NOMO-1 treated with DMSO at 0.1 percent for 48 hours (cell line): ENCODE measurements around the gene PPP1R11.
A peak's percentile ranks its signal among the peaks of the same experiment; 100 is the strongest.
"Not testable (repeated sequence)": the region's sequence is repeated elsewhere in the genome, so short reads cannot be mapped to it uniquely, and the experiment has no call there.

Experiments used
- DNase-seq: peaks from one replicate; lab custom pipeline; 2025; ENCODE audit not compliant: unreplicated experiment; lab: John Stamatoyannopoulos, UW

The PPP1R11 gene, protein sequence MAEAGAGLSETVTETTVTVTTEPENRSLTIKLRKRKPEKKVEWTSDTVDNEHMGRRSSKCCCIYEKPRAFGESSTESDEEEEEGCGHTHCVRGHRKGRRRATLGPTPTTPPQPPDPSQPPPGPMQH

DNA sequence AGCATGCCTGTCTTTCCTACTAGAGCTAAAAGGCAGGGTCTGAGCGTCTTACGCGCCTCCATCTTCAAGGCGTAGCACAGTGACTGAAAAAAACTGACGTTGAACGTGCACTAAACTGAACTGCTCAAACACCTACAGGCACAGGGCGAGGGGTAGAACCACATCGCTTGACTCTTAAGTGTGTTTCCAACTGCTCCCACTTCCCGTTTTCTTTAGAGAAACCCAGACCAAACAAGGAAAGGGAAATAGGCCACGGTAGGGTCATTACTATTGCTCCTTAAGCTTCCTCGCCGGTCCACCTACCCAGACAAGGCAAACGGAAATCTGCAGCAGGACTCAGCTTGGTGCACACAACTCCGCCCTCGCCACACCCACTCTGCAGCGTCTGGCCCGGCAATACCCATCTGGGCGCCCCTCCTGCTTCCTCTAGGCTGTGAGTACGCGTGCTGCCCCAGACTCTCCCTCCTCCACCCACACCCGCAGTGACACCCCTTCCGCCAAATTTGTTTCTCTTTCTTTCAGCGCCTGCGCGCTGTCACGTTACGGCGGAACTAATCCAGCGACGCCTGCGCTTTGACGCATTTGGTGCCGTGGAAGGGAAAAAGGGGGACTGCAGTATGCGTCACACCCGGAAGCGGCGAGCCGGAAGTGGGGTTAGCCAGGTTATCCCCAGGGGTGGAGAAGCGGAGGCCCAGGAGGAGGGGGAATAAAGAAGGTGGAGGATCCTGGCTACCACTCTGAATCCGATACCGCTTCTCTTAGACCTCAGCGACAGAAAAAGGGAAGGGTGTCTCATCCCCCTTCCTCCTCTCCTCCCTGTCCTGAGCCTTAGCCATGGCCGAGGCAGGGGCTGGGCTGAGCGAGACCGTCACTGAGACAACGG, at the start of gene PPP1R11:
PPP1R11 (plus strand) TSS at position 622 of the 883 bp plus-strand sequence; CDS start at position 835, 213 bp downstream.
- DNase-seq, result peak; percentile 100

DNA sequence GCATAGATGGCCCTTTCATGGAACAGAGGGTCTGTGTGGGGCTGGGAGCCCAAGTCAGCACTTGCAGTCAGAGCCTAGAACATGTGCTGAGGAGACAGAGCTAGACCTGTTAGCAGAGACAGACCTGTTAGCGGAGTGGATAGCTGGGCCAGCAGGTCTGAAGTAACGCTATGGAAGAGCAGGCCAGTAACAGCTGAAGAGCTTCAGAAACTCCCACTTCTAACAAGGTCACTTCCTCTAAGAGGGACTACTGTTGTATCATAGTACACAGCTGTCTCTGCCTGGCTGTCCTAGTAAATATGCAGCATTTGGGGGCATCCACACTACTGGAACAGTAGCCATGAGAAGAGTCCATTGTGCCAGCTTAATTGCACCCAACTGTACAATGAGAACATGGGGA, 47.2 kb upstream of the PPP1R11 start:
- peak; percentile 17 for DNase-seq

DNA sequence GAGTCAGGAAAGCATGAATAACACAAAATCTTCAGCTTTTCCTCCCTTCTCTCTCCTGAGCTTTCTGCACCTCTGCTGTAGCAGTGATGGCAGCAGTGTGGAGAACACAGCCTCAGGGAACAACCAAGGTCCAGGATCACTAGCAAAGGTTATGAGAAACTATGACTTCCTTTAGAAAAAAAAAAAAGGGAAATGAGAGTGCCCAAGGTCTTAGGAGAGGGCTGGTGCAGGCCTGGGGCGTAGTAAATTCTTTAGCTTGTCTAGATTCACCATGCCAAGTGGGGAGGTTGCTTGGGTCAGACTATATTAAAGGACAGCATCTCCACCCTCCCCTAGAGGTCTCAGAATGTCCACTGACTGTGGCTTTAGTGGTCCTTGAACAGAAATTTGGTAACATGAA, 46.4 kb upstream of the PPP1R11 start:
- peak; percentile 62 for DNase-seq

DNA sequence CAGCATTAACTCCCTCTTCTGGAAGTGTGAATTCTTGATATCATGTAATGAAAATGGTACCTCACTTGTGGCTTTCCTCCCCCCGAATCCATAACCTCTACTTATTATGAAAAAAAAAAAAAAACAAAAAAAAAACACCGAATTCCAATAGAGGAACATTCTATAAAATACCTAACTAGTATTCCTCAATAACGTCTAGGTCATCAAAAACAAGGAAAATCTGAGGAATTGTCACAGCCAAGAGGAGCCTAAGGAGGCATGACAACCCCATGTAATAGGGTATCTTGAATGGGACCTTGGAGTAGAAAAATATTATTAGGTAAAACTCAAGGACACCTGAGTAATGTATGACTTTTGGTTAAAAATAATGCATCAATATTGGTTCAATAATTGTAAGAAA, 44.8 kb upstream of the PPP1R11 start:
- DNase-seq, result no peak

DNA sequence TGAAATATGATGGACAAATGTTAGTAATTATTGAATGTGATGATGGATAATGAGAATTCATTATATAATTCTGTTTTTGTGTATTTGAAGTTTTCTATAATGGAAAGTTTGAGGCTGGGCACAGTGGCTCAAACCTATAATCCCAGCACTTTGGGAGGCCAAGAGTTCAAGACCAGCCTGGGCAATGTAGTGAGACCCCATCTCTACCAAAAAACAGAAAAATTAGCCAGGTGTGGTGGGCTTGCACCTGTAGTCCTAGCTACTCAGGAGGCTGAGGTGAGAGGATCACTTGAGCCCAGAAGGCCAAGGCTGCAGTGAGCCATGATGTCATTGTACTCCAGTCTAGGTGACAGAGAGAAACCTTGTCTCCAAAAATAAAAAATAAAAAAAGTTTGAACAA, 44.3 kb upstream of the PPP1R11 start:
- not testable (repeated sequence) for DNase-seq

DNA sequence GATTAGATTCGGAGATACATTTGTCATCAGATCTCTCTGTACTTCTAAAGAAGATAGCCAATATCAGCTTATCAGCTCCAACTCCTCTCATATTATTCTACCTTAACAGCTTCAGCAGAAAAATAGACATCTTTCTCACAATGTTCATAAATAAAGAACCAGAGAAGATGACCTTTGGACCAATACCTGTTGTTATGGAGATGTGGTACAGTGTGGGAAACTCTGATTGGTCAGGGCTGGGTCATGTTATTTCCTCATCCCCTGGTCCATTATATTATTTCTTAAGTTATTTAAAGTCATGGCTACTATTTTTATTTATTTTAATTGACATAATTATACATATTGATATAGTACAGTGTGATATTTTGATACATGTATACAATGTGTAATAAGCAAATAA, 41.8 kb upstream of the PPP1R11 start:
- DNase-seq, result no peak

DNA sequence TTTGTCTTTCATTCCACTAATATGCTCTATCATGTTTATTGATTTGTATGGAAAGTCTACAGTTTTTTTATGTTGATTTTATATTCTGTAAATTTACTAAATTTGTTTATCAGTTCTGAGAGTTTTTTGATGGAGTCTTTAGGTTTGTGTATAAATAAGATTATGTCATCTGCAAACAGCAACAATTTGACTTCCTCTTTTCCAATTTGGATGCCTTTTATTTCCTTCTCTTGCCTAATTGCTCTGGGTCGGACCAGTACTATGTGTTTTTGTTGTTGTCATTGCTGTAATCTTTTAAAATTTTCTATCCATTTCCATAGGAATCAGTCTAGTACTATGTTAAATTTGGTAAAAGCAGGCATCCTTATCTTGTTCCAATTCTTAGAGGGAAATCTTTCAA, 37.4 kb upstream of the PPP1R11 start:
- DNase-seq, result no peak

DNA sequence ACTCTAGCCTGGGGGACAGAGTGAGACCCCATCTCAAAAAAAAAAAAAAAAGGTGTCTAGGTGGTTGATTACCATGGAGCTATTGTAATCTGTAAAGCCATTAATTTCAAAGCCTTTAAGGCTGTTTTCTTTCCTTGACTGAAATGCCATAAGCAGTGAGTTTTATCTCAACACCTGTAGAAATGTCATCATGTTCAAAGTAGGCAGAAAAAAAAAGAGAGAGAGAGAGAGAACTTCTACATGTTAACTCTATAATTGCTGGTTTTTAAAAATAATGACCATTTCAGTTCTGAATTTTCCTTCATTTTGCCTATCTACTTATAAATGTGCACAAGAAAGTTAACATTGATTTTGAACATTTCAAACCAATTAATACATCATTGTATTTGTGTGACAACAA, 35.6 kb upstream of the PPP1R11 start:
- DNase-seq, result no peak

DNA sequence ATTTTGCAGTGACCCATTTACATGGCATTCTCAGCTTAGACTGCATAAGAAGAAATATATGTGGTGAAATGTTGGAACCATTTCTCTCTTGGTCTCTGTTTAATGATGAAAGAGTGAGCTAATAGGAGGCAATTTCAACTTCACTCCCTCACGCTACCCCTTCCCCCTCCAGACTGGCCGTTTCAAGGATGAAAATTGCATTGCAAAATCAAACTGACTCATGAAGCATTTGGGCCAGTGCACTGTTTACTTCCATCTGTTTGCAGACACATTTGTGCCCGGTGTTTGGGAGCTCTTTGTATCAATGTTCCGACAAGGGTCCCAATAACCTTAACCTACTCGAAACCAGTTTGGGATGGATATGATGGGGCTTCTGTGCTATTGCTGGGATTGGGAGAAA, 33.6 kb upstream of the PPP1R11 start:
- peak; percentile 92 for DNase-seq

DNA sequence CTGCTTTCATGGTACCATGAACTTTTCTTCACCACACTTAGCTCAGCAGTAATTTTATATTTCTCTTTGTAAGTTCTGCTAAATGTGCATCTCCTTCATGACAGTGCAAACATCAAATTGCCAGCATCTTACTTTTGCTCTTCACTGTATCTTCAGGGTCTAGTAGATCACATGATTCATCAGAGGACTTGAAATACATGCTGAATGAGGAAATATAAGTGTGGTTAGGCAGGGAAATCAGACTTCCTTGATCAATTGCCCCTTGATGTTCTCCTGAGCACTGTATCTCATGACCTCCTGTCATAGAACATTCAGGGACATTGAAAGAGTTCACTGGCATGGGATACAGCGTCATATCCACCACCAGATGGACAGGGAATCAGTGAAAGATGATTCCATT, 31.2 kb upstream of the PPP1R11 start:
- DNase-seq, result peak; percentile 50

DNA sequence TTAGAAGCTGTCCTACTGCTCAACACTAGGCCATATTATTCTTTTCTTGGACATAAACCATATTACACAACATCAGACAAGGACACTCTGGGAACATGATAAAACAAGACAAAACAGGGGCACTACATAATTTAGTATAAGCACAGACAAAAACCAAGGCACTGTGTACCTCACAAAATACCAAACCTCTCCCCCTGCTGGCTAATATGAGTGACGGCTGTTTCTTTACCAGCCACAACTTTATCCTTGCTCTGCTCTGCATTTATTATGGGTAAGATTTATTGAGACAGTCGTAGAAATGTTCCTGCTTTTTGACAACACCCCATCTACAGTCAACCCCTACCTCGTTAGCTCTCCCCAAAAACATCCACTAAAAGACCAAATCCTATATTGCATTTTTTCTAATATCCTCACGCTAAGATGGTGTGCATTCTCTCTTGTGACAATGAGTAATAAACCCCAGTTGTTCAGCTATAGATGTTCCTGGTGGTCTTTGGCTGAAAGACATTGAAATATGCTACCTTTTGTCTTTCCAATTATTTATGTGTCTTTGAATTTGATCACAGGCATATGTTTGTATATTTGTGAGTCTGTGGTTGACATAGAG, 29.7 kb upstream of the PPP1R11 start:
- DNase-seq, result peak; percentile 42

DNA sequence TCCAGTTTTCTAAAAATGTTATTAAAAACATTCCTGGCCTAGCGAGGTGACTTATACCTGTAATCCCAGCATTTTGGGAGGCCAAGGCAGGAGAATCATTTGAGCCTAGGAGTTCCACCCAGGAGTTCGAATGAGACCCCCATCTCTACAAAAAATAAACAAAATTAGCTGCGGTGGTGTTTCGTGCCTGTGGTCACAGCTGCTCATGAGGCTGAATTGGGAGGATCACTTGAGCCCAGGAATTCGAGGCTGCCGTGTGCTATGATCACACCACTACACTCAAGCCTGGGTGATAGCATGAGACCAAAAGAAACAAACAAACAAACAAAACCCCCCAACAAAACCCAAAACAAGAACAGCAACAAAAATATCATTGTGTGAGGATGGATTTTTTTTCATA, 25.8 kb upstream of the PPP1R11 start:
- no peak for DNase-seq

DNA sequence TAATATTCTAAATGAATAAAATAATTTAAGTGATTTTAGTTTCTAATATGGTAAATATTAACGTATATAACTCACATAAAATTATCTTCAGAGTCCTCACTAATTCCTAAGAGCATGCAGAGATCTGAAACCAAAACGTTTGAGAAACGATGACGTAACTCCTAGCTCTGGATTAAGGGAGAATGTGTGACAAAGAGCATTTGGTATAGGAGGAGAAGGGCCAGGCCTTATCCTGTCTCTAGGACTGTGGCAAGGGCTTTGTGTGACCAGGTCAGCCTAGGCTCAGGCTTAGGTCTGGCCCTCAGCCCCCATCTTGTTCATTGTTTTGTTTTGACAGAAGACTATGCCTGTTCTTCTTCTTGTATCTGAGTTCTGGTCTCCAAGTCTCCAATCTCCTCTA, 25.2 kb upstream of the PPP1R11 start:
- no peak for DNase-seq

DNA sequence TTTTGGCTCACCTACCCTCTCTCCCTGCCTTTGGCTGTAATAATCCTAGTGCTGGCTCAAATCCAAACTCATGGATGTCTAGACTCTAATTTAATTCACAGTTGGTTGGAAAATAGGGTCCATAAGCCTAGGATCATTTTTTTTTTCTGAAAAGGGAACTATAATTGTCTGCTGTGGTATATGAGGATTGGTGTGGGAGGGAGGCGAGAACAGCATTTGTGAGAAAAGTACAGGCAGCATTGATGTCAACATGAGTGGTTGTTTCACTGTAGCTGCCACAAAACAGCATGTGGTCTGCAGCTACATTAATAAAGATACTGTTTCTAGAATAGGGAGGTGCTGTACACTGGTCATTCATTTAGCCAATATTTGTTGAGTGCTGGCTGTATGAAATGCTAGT, 24.5 kb upstream of the PPP1R11 start:
- no peak for DNase-seq

DNA sequence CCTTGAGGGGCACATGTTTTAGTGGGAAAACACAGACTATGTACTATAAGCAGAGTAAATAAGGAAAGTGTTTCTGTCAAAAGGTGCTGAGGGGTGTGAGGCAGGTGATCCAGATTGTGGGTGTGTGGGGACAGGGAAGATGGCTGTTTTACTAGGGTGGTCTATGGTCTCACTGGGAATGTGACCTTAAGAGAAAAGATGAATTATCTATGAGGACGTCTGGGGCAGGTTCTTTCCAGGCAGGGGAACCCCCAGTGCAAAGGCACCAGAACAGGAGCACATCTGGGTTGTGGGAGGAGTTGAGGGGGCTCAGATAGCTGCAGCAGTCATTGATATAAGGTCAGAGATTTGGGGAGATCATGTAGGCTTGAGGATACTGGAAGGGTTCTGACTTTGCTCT, 24.1 kb upstream of the PPP1R11 start:
- DNase-seq, result no peak

DNA sequence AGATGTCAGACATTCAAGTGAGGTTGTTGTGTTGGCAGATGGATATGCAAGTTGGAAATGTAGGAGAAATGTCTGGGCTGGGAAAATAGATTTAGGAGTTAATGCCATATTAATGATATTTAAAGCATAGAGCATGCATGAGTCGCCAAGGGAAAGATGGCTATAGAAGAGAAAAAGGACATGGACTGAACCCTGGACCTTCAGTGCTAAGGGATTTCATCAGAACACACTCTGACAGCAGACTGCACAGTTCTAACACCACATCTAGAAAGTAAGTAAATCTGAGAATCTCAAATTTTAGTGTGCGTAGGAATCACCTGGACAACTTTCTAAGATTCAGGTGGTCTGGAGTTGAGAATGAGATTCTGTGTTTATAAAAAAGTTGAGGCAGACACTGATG, 23.3 kb upstream of the PPP1R11 start:
- DNase-seq, result no peak

DNA sequence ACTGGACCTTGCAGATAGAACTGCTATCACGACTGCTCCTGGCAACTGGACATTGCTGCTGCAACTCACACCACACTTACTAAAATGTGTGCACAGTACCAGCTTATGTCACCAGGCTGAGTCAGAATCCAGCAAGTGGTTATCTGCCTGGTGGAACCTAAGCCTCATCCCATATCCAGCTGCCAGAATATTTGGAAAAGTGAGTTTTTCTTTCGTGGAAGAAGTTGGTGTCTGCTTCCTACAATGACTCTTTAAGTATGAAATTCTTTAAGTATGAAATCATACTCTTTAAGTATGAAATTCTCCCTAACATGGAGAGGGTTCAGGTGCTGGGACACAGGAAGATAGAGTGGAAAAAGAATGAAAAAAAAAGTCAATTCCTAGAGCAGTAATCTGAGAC, 22.4 kb upstream of the PPP1R11 start:
- no peak for DNase-seq

DNA sequence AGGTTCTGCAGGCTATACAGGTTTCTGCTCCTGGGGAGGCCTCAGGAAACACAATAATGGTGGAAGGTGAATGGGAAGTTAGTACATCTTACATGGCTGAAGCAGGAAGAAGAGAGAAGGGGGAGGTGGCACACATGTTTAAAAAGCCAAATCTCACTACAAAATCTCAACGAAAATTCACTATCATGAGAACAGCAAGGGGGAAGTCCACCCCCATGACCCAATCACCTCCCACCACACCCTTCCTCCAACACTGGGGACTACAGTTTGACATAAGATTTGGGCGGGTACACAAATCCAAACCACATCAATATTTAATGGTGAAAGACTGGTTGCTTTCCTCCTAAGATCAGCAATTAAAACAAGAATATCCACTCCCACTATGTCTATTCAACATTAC, 19.8 kb upstream of the PPP1R11 start:
- DNase-seq, result no peak

DNA sequence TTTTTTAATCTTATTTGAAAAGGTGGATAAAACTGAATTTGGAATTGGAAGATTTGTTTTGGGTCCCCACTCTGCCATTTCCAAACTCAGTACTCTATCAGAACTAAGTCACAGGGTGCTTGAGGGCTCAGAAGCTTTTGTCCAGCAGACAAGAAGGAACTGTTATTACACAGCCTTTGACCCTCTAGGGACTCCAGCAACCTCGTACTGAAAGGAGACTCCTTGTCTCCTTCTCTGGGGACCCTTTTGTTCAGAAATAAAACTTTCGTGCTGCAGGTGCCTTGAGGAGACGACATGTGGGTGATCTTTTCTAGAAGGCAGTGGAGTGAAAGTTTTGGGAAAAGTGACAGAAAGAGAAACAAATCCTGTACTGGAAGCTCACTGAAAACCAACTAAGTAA, 13.3 kb upstream of the PPP1R11 start:
- DNase-seq, result no peak

DNA sequence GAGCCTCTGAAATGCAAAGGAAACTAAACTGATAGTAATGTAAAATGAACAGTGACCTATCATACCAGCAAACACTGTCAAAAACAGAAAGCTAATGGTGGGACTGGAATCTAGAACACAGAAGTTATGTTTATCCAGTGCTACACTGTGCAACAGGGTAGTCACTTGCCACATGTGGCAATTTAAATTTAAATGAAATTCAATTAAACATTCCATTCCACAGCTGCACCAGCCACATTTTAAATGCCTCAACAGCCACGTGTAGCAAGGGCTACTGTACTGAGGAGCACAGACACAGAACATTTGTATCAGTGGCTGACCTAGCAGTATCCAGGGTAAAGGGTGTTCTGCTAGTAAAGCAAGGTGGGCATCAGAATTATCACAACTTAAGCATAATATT, 11.5 kb upstream of the PPP1R11 start:
- no peak for DNase-seq

DNA sequence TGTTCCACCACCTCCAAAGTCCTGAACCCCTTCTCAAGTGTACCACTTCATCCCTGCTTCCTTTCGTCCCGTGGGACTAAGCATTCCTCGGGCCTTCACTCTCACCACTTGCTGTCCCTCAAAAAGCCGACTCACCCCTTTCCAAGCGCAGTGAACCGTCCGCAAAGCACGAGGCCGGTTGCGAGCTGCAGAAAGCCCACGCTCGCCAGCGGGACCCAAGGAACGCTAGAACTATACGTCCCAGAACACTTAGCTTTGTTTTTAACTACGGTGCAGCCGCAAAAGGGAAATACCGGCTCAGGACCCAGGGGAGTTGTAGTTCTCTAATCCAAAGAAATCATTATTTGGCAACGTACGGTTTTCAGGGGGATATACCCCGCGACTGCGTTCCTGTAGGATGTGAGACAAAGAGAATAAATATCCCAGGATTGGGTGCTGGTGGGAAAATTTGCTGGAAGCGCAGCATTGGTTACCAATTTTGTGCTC, 6.3 kb upstream of the PPP1R11 start:
- peak; percentile 60 for DNase-seq
